GM18909 (cell line): Measurements from ENCODE around the gene NECAB3.
A peak's percentile ranks its signal among the peaks of the same experiment; 100 is the strongest.

Experiments used
- ATAC-seq: cut with Tn5 transposase; IDR thresholded peaks from one replicate; pipeline ENCODE4 v1.9.1; 2021; ENCODE audit warnings: mild to moderate bottlenecking; ENCODE audit not compliant: unreplicated experiment, poor library complexity

The NECAB3 gene

GRCh38 chr20:33666293-33667244 is 7.7 kb downstream of the NECAB3 start, which contains the start of gene ACTL10:
ACTL10 (plus strand) TSS chr20:33666943; CDS start chr20:33667498, 555 bp downstream.
- peak; percentile 76 for ATAC-seq

GRCh38 chr20:33664762-33665144 is 9.5 kb downstream of the NECAB3 start:
- ATAC-seq, result no peak

- ATAC-seq, result no peak
Observed at GRCh38 chr20:33664085-33664761, 10.0 kb downstream of the NECAB3 start.

GRCh38 chr20:33663161-33664084 is 10.8 kb downstream of the NECAB3 start:
- peak; percentile 51 for ATAC-seq

GRCh38 chr20:33662172-33662571 is 12.1 kb downstream of the NECAB3 start, which contains the start of gene C20orf144:
C20orf144 (plus strand) TSS chr20:33662327; CDS start chr20:33662346, 19 bp downstream.
- no peak for ATAC-seq

- no peak for ATAC-seq
Observed at GRCh38 chr20:33660685-33661058, 13.6 kb downstream of the NECAB3 start.

GRCh38 chr20:33660035-33660684 is 14.1 kb downstream of the NECAB3 start:
- no peak for ATAC-seq

- ATAC-seq, result no peak
Observed at GRCh38 chr20:33659341-33660034, 14.7 kb downstream of the NECAB3 start.

- ATAC-seq, result no peak
Observed at GRCh38 chr20:33658929-33659328, 15.3 kb downstream of the NECAB3 start.

- ATAC-seq, result no peak
Observed at GRCh38 chr20:33658510-33658909, 15.7 kb downstream of the NECAB3 start.

GRCh38 chr20:33657704-33658095 is 16.5 kb downstream of the NECAB3 start:
- ATAC-seq, result no peak

GRCh38 chr20:33656783-33657703 is 17.2 kb downstream of the NECAB3 start:
- no peak for ATAC-seq

GRCh38 chr20:33656010-33656782 is 18.0 kb downstream of the NECAB3 start:
- ATAC-seq, result no peak

GRCh38 chr20:33655164-33655563 is 19.1 kb downstream of the NECAB3 start:
- ATAC-seq, result no peak

- no peak for ATAC-seq
Observed at GRCh38 chr20:33654680-33655161, 19.5 kb downstream of the NECAB3 start.

GRCh38 chr20:33653900-33654596 is 20.2 kb downstream of the NECAB3 start:
- ATAC-seq, result no peak
